ENCODE measurements around the gene VCX3A.
"Not testable (repeated sequence)": the region's sequence is repeated elsewhere in the genome, so short reads cannot be mapped to it uniquely, and the experiment has no call there.

The VCX3A gene

DNA sequence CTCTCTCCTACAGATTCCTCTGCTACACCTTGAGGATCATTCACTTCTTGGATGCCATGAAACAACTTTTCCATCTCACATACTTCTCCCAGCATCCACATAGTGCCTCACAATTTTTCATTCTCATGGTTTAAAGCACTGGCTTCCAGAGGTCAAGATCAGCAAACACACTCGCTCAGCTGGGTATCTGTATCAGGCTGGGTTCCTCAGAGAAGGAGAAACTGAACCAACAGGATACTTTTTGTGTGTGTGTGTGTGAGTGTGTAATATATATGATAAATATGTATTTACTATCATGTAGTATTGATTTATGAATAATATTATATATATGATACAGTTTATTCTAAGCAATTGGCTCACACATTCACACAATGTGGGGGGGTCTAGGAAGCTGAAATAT is at the start of gene VCX3A:
VCX3A (minus strand) TSS at position 101 of the 400 bp plus-strand sequence. CDS start 621 bp downstream, outside the sequence.
- DNase-seq (ENCODE audit: low spot score) = not testable (repeated sequence)

DNA sequence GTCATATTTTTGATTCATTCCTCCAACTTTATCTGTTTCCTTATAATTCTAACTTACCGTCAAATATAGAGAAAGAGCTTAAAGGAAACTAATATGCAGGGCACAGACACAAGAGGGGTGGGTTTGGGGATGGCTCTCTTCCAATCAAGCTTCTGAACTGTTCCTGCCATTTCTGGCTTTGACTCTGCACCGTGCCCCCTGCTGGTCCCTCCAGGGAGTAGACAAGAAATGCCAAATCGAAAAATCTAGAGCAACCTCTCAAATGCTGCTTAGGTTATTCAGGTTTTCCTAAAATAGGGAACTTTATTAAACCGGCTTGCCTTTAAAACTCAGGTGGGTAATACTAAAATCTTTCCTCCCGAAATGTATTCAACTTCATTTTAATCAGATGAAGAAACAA is 39.8 kb upstream of the VCX3A start:
- DNase-seq (ENCODE audit: low spot score) = no peak

GRCh38 chrX:6568031-6568430 is 33.1 kb upstream of the VCX3A start:
- DNase-seq (ENCODE audit: low spot score) = no peak

GRCh38 chrX:6558979-6559378 is 24.1 kb upstream of the VCX3A start:
- DNase-seq (ENCODE audit: low spot score) = no peak

- no peak for DNase-seq (ENCODE audit: low spot score)
Measured at GRCh38 chrX:6557690-6558089, 22.8 kb upstream of the VCX3A start.

DNA sequence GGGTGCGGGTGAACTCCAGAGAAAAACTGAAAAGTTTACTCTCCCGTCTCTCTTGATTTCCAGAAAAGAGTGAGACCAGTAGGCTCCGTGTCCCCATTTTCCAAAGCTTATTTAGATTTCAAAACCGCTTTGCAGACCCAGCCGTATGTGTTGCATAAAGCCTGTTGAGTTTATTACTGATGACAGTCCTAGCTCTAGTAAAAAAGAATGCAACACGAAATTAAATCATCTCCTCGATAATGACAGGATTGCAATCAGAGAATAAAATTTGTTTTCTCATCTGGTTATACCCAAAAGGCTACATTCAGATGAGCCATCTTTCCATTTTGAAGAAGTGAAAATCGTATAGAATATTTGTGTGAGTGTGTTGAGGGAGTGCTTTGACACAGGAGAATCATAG is 16.1 kb upstream of the VCX3A start:
- no peak for DNase-seq (ENCODE audit: low spot score)

- DNase-seq (ENCODE audit: low spot score) = no peak
Measured at GRCh38 chrX:6545712-6546111, 10.8 kb upstream of the VCX3A start.

DNA sequence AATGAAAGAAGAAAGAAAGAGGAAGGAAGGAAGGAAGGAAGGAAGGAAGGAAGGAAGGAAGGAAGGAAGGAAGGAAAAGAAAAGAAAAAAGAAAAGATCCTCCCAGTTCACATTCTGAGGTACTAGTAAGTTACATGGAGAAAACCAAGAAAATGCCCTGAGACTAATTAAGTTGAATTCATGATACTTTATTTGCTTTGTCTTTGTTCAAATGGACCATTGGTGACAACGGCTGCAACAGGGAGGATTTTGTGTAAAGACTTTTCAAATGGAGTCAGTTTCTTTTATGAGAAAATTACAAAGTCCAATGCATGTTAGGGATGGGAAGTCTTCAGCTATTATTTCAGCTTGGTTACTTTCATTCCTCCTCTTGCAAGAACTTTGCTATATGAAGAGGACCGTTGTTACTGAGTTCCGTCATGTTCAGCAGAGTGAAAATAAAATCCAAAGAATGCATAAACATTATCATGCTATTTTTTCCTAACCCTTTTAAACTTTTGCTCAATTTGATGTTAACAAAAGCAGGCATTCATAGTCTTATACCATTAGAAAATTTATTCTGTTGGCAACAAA is 8.3 kb downstream of the VCX3A start:
- DNase-seq (ENCODE audit: low spot score) = no peak

GRCh38 chrX:6517376-6517775 is 17.5 kb downstream of the VCX3A start:
- DNase-seq (ENCODE audit: low spot score) = no peak

DNA sequence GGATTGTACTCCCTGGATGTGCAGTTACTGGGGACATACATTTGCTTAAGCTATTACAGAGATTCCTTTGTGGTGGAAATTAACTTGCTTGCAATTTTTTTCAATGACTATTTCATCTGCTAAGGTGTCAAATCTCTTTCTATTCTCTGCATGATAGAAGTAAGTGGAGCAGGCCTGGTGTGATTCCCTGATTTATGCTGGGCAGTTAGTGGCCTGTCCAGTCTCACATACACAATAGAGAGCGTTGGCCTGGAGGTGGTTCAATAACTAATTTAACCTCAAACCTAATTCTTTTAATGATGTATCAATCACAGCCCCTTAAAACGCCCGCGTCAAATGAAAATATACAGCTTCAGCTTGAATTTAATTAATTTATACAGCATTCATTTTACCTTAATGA is 28.5 kb downstream of the VCX3A start:
- DNase-seq (ENCODE audit: low spot score) = no peak

DNA sequence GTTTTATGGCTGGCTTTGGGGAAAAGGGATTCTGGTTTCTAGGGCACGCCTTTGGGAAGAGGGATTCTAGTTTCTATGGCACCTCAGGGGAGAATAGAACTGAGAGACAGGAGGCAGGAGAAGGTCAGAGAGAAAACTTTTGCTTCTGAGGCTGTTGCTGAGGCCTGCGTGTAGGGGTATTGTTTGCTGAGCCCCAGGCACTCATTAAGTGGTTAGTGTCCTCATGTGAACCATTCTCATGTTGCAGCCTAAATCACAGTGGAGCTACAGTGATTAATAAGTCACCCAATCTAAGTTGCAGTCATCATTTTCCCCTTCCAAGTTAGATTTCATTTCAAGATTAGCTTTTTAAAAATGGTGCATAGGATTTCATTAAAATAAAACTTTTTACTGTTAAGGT is 29.0 kb downstream of the VCX3A start:
- DNase-seq (ENCODE audit: low spot score) = no peak

GRCh38 chrX:6500719-6501118 is 34.2 kb downstream of the VCX3A start:
- no peak for DNase-seq (ENCODE audit: low spot score)

- DNase-seq (ENCODE audit: low spot score) = no peak
Measured at GRCh38 chrX:6498324-6498723, 36.6 kb downstream of the VCX3A start.
